Smooth muscle cell (in vitro differentiated cells): ENCODE data around the gene IQCC. TPM values are rescaled to one million over a fixed set of nuclear protein-coding genes. Genes with fewer than 3 reads are reported as not detected.

Source experiments
- DNase-seq: peaks from one replicate; lab custom pipeline; 2025; ENCODE audit not compliant: unreplicated experiment; lab: John Stamatoyannopoulos, UW
- H2AFZ ChIP-seq: fragments of 200-600 bp; sonication (generic); 2 replicates; pipeline ENCODE4 v1.6.0; 2016; ENCODE audit warnings: antibody characterized with exemption, low read depth, mild to moderate bottlenecking
- H3F3A ChIP-seq: fragments of 200-600 bp; sonication (generic); 2 replicates; pipeline ENCODE4 v1.6.0; 2017; ENCODE audit warnings: antibody characterized with exemption, low read depth
- H3K27ac ChIP-seq: fragments of 200-600 bp; sonication (generic); 2 replicates; pipeline ENCODE4 v1.5.1; 2016; ENCODE audit warnings: low read depth, mild to moderate bottlenecking
- H3K27me3 ChIP-seq: fragments of 200-600 bp; sonication (generic); 2 replicates; pipeline ENCODE4 v1.6.1; 2016; ENCODE audit warnings: low read depth, mild to moderate bottlenecking
- H3K36me3 ChIP-seq: fragments of 200-600 bp; sonication (generic); 2 replicates; pipeline ENCODE4 v1.5.1; 2016; ENCODE audit warnings: low read depth
- H3K4me1 ChIP-seq: fragments of 200-600 bp; sonication (generic); 2 replicates; pipeline ENCODE4 v1.5.1; 2016; ENCODE audit warnings: low read depth
- H3K4me2 ChIP-seq: fragments of 200-600 bp; sonication (generic); 2 replicates; pipeline ENCODE4 v1.6.0; 2016; ENCODE audit warnings: mild to moderate bottlenecking
- H3K4me3 ChIP-seq: fragments of 200-600 bp; sonication (generic); 2 replicates; pipeline ENCODE4 v1.5.1; 2016; ENCODE audit warnings: mild to moderate bottlenecking
- H3K79me2 ChIP-seq: fragments of 200-600 bp; sonication (generic); 2 replicates; pipeline ENCODE4 v1.6.0; 2016; ENCODE audit warnings: low read depth, mild to moderate bottlenecking
- H3K9ac ChIP-seq: fragments of 200-600 bp; sonication (generic); 2 replicates; pipeline ENCODE4 v1.6.0; 2016; ENCODE audit warnings: low read depth
- H3K9me3 ChIP-seq: fragments of 200-600 bp; sonication (generic); replicated peaks from 2 replicates; pipeline ENCODE4 v1.5.1; 2016; ENCODE audit warnings: low read depth
- H4K20me1 ChIP-seq: fragments of 200-600 bp; sonication (generic); 2 replicates; pipeline ENCODE4 v1.6.0; 2016; ENCODE audit warnings: low read depth
- CTCF ChIP-seq: fragments of 200-600 bp; sonication (generic); IDR thresholded peaks from 2 replicates; pipeline ENCODE4 v1.5.1; 2017; ENCODE audit warnings: borderline replicate concordance, mild to moderate bottlenecking, antibody characterized with exemption; ENCODE audit not compliant: insufficient read depth, poor library complexity, severe bottlenecking
- WGBS: methylation state at CpG from one replicate; pipeline ENCODE4 v1.1.7; 2016; ENCODE audit warnings: low lambda C conversion rate; 5-methylcytosine and 5-hydroxymethylcytosine counted together
- polyA plus RNA-seq: library from polyadenylated mRNA; unstranded; fragments of >200 nt; fragmentation: Nextera tagmentation; extraction: Ambion mirVana; gene quantifications from 2 replicates; pipeline ENCODE4 v1.2.1, GENCODE V29; 2016
- total RNA-seq: library from RNA; depleted of rRNA; stranded (reverse); fragments of >200 nt; gene quantifications from 2 replicates; pipeline ENCODE4 v1.2.3, GENCODE V29; 2014

The IQCC gene
- total and polyA plus RNA-seq, 2 experiments from 2014 or later = 2.4 to 3.1 TPM

- Histone ChIP-seq H3F3A (peaks cover 33% of the 10 kb centered on the region), H3K4me3 (no peak overlapping the region), H3K27ac (no peak overlapping the region), H2AFZ (no peak overlapping the region), H3K36me3 (peaks cover 9% of the 10 kb centered on the region), H3K9ac (no peak overlapping the region), H4K20me1 (peaks cover 27% of the 10 kb centered on the region), H3K79me2 (no peaks in the 10 kb centered on the region), H3K27me3 (no peaks in the 10 kb centered on the region), H3K4me2 (no peak overlapping the region), H3K9me3 (no peaks in the 10 kb centered on the region), H3K4me1 (peaks cover 11% of the 10 kb centered on the region)
- DNase-seq = no peak
- TF ChIP-seq CTCF = no peak
- 95% methylated on average over 6 of the region's 6 CpGs for WGBS
Measured at GRCh38 chr1:32194984-32195383, 10.5 kb upstream of the IQCC start.

DNA sequence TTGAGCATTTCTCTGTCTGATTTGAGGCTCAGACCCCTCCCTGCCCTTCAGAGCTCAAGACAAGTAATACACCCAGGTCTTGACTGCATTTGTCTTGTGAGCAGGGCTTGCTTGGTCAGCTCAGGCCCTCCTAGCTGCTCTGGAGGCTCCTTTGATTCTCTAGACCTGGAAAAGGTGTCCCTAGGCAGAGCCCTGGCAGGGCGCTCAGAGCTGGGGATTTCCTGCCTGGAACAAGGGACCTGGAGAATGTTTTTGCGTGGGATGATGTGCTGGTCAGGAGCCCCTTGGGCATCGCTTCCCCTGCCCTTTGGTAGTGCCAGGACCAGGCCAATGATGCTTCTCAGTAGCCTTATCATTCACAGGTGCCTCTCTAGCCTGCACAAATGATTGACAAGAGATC lies 9.9 kb upstream of the IQCC start:
- no peak overlapping the region for H3K4me2 ChIP-seq
- H3K4me3 ChIP-seq = no peak overlapping the region
- H2AFZ ChIP-seq = no peak overlapping the region
- H3K27me3 ChIP-seq = no peaks in the 10 kb centered on the region
- WGBS = 97% methylated on average over 3 of the region's 3 CpGs
- no peak for DNase-seq
- H3K27ac ChIP-seq = no peak overlapping the region
- peaks cover 37% of the 10 kb centered on the region for H3F3A ChIP-seq
- no peaks in the 10 kb centered on the region for H3K9me3 ChIP-seq
- H3K36me3 ChIP-seq = peaks cover 9% of the 10 kb centered on the region
- H3K4me1 ChIP-seq = peaks cover 13% of the 10 kb centered on the region
- no peak for TF ChIP-seq CTCF
- no peaks in the 10 kb centered on the region for H3K79me2 ChIP-seq
- no peak overlapping the region for H3K9ac ChIP-seq
- H4K20me1 ChIP-seq = peaks cover 27% of the 10 kb centered on the region

DNA sequence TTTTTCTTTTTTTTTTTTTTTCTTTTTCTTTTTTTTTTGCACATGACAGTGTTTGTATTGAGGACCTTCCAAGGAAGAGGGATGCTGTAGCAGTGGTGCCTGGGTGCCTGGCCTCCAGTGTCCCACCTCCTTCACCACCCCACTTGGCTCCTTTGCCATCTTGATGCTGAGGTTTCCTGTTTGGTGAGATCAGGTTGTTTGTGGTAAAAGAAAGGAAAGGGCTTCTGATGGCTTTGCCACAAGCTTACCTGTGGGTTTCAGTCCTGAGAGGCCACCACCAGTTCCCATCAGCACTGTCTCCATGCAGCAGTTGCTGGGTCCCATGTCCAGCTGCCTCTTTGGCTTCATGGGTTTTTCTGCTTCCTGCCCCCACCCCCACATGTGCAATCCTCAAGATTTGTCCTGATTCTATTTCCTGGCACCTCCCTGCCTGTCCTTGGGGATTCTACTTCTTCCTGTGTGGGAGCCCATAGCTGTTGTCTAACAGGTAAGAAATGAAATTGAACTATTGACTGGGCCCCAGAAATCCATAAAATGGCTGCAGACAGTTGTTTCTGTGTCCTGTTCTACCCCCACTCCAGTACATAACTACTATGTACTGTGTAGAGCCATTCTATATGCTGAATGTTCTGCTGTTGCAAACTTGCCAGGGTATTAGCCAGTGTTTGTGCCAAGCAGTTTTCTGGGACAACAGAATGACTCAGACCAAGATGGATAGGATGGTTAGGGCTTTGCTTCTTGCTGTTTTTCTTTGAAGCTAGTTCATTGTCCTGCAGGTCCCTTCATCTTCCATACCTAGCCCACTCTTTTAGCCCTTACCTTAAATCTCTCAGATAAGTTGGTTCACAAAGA lies 9.3 kb upstream of the IQCC start:
- Histone ChIP-seq H3K4me3 (no peak overlapping the region), H3K4me2 (no peak overlapping the region), H3K9me3 (no peaks in the 10 kb centered on the region), H3K27ac (peak overlapping the region; percentile 19), H3F3A (peaks cover 37% of the 10 kb centered on the region), H2AFZ (no peak overlapping the region), H3K79me2 (no peaks in the 10 kb centered on the region), H3K9ac (no peak overlapping the region), H3K36me3 (peaks cover 9% of the 10 kb centered on the region), H3K4me1 (peaks cover 13% of the 10 kb centered on the region), H3K27me3 (no peaks in the 10 kb centered on the region), H4K20me1 (peaks cover 25% of the 10 kb centered on the region)
- no peak for TF ChIP-seq CTCF
- no peak for DNase-seq

DNA sequence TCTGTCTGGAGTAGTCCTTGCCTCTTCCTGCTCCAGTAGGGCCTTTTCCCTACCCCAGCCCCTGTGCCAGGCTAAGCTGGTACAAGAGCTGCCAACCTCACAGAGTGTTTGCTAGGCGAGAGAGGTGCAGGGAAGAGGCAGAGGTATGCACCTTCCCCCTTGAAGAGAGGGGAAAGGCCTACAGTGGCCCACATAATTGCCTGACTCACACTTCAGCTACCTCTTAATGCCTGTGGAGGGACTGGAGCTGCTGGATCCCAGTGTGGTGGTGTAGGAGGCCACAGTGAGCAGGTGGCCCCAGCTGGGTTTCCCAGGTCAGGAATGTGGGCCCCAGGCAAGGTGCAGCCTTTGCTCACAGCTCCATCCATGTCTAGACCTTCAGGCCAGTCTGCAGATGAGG lies 8.4 kb upstream of the IQCC start:
- H3K27ac ChIP-seq = peak overlapping the region; percentile 19
- no peak for TF ChIP-seq CTCF
- H3K27me3 ChIP-seq = no peaks in the 10 kb centered on the region
- DNase-seq = no peak
- no peak overlapping the region for H2AFZ ChIP-seq
- no peak overlapping the region for H3K4me2 ChIP-seq
- peaks cover 40% of the 10 kb centered on the region for H3F3A ChIP-seq
- no peak overlapping the region for H3K4me3 ChIP-seq
- WGBS = 100% methylated on average over 1 of the region's 1 CpG
- no peaks in the 10 kb centered on the region for H3K9me3 ChIP-seq
- H3K79me2 ChIP-seq = no peaks in the 10 kb centered on the region
- H3K36me3 ChIP-seq = peaks cover 9% of the 10 kb centered on the region
- peaks cover 16% of the 10 kb centered on the region for H4K20me1 ChIP-seq
- H3K9ac ChIP-seq = no peak overlapping the region
- H3K4me1 ChIP-seq = peaks cover 18% of the 10 kb centered on the region
